ENCODE results near the gene P3H3.

- TF ChIP-seq POLR2A (IDR thresholded peaks at IDR 0.05; ENCODE audit: low read length) (no peak), GATA1 (IDR thresholded peaks at IDR 0.05; ENCODE audit: low read depth, low read length) (no peak)
These were observed 13.9 kb downstream of the P3H3 start for GRCh38 chr12:6842075-6842474.
